GM10847 (cell line): ENCODE measurements around the gene AK4.
A peak's percentile ranks its signal among the peaks of the same experiment; 100 is the strongest.

Source experiments
- POLR2A ChIP-seq: IDR thresholded peaks from 2 replicates; pipeline ENCODE4 v1.6.1; 2011; ENCODE audit not compliant: insufficient read length; ENCODE audit errors: extremely low read depth

Gene AK4

DNA sequence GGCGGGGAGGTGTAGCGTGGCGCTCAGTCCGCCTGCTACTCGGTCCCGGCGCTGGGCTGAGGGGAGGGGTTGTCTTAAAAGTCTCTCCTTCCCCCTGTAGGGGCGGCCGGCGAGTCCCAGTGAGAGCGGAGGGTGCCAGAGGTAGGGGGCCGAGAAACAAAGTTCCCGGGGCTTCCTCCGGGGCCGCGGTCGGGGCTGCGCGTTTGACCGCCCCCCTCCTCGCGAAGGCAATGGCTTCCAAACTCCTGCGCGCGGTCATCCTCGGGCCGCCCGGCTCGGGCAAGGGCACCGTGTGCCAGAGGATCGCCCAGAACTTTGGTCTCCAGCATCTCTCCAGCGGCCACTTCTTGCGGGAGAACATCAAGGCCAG lies at the start of gene AK4:
AK4 (plus strand) TSS at position 26 of the 370 bp plus-strand sequence; CDS start at position 231, 205 bp downstream.
- peak; percentile 21 for TF ChIP-seq POLR2A

- no peak for TF ChIP-seq POLR2A
These were observed 44.2 kb upstream of the AK4 start for GRCh38 chr1:65103807-65104206.

DNA sequence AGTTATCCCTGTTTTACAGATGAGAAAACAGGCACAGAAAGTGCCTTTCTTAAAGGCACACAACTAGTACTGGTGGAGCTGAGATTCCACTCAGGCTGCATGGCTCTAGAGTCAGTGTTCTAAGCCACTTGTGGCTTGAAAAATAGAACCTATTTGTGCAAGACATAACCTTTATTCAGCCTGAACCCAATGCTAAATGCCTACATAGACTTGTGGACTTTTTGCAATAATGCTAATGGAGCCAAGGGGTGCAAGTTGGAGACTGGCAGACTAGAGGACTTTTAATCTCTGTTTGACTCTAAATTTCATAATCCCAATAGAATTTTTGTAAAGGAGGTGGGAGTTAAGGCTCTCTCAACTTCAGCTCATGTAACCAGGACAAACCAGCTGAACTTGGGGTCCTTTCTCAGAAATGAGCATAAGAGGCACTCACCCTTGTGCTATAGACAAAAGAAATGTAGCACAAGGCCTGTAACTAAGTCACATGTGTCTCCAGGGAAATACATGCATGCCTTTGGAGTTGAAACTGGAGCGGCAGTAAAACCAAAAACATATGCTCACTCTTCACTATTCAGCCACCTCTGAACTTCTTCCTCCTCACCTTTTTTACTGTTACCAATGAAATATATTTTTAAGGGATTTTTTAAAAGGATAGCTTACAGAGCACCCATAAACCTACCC lies 43.0 kb upstream of the AK4 start:
- TF ChIP-seq POLR2A = no peak

GRCh38 chr1:65105596-65105995 lies 42.4 kb upstream of the AK4 start:
- no peak for TF ChIP-seq POLR2A

DNA sequence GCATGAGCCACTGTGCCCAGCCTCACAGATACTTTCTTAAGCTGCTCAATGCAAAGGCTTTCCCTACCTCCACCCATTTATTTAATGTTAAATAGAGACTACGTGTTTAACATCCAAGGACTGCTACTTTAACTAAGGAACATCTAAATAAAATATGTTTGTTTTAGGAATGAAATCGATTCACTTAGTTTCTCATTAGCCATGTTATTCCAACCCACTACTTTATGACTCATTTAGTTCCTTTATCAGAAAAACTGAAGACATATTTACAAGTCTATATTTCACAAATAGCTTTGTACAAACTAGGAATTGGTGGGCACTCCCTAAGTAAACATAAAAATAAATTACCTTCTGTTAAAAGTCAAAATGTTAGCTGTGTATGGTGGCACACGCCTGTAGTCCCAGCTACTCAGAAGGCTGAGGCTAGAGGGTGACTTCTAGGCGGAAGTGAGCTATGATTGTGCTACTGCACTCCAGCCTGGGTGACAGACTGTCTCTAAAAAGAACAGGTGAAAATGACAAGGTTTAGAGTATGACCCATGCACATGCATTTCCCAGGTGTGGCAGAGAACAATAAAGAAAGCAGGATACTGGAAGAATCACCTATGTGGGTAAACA lies 39.9 kb upstream of the AK4 start:
- no peak for TF ChIP-seq POLR2A

- no peak for TF ChIP-seq POLR2A
These were observed 38.5 kb upstream of the AK4 start for GRCh38 chr1:65109487-65109886.

- TF ChIP-seq POLR2A = no peak
These were observed 35.2 kb upstream of the AK4 start for GRCh38 chr1:65112811-65113210.

DNA sequence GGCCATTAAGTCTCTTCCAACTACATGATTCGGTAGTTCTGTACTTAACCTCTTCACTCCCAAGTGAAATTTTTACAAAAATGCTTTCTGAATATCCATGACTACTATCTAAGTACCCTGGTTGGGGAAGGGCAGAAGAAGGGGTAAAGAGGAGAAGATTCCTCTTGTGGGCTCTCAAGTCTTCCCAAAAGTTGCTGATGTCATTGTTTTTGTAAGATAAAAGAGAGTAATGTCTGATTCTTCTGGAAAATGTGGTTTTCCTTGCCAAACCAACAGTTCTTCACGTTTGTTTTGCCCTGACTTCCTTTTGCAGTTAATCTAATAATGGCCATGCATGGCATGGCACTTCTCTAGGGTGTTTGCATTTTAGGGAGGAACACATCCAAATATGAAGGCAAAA lies 34.7 kb upstream of the AK4 start:
- TF ChIP-seq POLR2A = no peak

- TF ChIP-seq POLR2A = no peak
These were observed 33.7 kb upstream of the AK4 start for GRCh38 chr1:65114322-65114721.

DNA sequence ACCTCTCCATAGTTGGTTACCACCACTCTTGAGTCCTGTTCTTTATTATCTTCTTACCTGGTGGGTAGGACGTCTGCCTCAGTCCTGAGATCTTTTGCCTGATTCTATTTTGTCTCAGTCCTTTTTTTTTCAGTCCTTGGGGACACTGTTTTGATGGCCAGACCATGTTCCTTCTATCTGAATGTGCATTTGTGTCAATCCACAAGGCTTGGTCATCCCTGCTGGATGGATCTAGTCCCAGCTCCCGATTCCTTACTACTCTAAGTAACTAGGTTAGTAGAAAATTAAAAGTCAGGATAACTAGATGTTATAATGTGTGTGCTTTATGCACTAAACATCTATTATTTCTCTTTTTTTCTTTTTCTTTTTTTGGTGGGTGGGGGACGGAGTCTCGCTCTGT lies 28.1 kb upstream of the AK4 start:
- TF ChIP-seq POLR2A = no peak

GRCh38 chr1:65138524-65138923 lies 9.5 kb upstream of the AK4 start:
- TF ChIP-seq POLR2A = no peak

- no peak for TF ChIP-seq POLR2A
These were observed 6.6 kb upstream of the AK4 start for GRCh38 chr1:65141394-65141793.

- TF ChIP-seq POLR2A = no peak
These were observed 6.1 kb upstream of the AK4 start for GRCh38 chr1:65141918-65142317.

- TF ChIP-seq POLR2A = no peak
These were observed 1.0 kb upstream of the AK4 start for GRCh38 chr1:65146908-65147423.

DNA sequence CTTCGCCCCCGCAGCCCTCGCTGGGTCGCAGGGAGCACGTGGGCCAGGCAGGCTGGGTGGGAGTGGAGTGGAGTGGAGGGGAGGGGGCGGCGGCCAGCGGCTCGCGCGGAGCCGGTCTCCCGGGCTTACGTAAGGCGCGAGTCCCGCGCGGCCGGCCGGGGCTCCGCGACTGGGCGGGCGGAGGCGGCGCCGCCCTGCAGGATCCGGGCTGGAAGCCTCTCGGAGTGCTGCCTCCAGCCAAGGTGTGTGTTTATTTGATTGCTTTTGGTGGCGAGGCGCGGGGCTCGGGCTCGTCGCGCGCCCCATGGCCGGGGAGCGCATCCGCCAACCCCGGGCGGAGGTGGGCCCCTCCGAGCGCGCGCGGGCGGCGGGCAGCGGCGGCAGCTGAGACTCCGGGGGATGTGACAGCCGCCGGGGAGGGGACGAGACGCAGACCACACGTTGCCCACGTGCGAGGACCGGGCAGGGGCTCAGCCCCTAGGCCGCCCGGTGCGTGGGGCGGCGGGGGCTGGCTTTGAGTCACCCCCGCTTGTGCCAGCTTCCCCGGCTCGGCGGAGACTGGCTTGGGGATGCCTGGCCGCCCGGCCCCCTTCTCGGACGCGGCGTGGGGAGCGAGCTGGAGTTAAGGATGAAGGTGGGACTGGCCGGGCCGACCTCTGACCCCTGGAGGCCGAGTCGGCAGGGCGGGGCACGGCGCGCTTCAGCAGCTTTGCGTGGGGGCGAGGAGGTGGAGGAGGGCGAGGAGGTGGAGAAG lies 402 bp upstream of the AK4 start:
- TF ChIP-seq POLR2A = no peak
